HG02763 (cell line): Measurements from ENCODE around the gene SBNO1.
"Not testable (repeated sequence)": the region's sequence is repeated elsewhere in the genome, so short reads cannot be mapped to it uniquely, and the experiment has no call there.

Experiments
- ATAC-seq: cut with Tn5 transposase; IDR thresholded peaks from one replicate; pipeline ENCODE4 v1.9.1; 2021; ENCODE audit warnings: mild to moderate bottlenecking, moderate library complexity; ENCODE audit not compliant: unreplicated experiment

The SBNO1 gene

DNA sequence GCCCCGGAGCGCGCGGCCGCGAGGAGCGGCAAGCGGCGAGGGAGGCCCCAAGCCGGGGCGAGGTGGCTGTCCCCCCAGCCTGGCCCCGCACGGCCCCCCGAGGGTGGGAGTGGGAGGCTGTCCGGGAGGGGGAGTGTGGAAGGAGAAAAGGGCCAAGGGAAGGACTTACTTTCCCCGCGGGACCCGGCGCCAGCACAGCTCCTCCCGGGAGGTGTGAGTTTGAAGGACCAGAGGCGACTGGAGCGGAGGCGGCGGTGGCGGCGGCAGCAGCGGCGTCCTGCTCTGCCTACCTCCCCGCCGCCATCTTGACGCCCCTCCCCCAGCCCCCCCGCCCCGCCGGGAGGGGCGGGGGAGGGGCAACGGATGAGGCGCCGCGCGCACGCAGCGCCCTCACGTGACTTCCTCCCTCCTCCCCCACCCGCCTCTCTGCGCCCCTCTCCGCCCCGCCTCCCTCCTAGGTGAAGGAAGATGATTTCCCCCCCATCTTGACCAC lies at the start of gene SBNO1:
SBNO1 (minus strand) TSS at position 316 of the 493 bp plus-strand sequence. CDS start 14,406 bp downstream, outside the sequence.
- ATAC-seq = peak; percentile 52

DNA sequence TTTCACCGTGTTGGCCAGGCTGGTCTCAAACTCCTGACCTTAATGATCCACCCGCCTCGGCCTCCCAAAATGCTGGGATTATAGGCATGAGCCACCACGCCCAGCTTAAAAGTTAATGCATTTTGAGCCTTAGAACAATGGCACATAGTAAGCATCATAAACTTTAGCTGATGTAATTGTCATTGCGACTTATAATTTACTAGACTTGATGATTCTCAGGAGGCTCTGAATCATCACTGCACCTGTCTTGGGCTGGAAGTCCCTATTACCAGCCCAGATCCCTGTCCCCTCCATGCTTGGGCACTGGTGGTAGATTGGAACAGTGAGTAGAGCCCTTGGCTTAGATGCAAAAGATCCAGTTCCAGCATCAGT lies 45.4 kb upstream of the SBNO1 start:
- ATAC-seq = no peak

DNA sequence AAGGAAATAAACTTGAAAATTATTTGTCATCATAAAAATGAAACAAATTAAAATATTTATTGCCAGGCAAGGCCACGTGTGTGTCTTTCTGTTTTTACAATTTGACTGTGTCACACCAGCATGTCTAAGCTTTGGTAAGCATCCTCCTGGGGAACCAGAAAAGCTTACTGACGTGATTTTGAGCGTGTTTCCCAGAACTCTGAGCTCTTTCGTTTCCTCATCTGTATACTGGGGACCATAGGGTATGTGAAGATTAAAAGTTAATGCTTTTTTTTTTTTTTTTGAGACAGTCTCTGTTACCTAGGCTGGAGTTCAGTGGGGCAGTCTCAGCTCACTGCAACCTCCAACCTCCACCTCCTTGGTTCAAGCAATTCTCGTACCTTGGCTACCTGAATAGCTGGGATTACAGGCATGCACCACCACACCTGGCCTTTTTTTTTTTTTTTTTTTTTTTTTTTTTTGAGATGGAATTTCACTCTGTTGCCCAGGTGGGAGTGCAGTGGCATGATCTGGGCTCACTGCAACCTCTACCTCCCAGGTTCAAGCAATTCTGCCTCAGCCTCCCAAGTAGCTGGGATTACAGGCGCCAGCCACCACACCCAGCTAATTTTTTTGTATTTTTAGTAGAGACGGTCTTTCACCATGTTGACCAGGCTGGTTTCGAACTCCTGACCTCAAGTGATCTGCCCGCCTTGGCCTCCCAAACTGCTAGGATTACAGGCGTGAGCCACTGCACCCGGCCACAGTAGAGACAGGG lies 44.8 kb upstream of the SBNO1 start:
- not testable (repeated sequence) for ATAC-seq

DNA sequence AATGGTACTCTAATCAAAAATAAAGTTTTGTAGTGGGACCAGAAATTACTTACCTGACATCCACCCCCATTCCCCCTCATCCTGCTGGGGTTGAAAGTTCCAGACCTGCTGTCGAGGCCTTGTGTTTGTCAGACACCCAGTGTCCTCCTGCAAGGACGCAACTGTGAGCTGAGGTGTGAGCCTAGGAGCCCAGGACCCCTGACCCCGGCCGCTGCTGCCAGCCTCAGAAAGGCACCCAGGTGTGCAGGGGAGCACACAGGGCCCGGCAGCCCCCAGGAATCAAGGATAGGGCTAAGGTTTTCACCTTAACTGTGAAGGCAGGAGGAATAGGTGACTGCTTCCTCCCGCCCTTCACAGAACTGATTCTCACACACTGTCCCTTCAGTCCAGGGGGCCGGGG lies 44.0 kb upstream of the SBNO1 start:
- ATAC-seq = not testable (repeated sequence)

DNA sequence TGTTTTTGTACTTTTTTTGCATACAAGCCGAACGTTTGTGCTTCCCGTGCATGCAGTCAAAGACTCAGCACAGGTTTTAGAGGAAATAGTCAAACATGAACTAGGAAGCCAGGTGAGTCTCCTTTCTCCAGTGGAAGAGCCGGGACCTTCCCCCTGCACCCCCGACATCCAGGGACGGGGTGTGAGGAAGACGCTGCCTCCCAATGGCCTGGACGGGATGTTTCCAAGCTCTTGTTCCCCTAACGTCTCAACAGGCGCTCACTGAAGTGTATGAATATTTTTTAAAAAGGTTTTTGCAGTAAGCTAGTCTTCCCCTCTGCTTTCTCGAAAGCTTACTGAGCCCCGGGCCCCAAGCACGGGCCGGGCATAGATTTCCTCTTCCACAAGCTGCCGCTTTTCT lies 43.3 kb upstream of the SBNO1 start:
- not testable (repeated sequence) for ATAC-seq

DNA sequence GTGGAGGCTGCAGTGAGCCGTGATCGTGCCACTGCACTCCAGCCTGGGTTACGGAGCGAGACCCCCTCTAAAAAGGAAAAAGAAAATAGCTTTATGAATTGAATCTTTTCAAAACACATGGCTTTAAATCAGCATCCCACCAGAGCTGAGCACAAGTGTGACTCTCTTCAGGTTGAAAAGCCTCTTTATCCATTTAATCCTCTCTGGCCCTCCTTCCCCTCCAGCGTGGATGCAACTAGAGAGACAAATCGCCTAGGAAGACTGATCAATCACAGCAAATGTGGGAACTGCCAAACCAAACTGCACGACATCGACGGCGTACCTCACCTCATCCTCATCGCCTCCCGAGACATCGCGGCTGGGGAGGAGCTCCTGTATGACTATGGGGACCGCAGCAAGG lies 42.6 kb upstream of the SBNO1 start:
- ATAC-seq = not testable (repeated sequence)

DNA sequence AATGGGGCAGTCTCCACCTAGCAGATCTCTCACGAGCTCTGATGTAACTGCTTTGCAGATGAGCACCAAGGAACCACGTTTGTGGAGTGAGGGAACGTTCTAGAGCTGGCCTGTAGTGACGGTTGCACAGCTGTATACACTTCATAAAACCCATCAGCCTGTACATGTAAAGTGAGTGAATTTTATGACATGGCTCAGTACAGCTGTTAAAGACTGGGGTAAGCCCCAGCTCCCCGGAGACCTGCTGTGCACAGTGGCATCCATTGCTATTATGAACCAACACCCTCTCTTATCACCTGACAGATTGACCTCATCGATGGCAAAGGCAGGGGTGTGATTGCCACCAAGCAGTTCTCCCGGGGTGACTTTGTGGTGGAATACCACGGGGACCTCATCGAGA lies 39.9 kb upstream of the SBNO1 start:
- ATAC-seq = no peak

DNA sequence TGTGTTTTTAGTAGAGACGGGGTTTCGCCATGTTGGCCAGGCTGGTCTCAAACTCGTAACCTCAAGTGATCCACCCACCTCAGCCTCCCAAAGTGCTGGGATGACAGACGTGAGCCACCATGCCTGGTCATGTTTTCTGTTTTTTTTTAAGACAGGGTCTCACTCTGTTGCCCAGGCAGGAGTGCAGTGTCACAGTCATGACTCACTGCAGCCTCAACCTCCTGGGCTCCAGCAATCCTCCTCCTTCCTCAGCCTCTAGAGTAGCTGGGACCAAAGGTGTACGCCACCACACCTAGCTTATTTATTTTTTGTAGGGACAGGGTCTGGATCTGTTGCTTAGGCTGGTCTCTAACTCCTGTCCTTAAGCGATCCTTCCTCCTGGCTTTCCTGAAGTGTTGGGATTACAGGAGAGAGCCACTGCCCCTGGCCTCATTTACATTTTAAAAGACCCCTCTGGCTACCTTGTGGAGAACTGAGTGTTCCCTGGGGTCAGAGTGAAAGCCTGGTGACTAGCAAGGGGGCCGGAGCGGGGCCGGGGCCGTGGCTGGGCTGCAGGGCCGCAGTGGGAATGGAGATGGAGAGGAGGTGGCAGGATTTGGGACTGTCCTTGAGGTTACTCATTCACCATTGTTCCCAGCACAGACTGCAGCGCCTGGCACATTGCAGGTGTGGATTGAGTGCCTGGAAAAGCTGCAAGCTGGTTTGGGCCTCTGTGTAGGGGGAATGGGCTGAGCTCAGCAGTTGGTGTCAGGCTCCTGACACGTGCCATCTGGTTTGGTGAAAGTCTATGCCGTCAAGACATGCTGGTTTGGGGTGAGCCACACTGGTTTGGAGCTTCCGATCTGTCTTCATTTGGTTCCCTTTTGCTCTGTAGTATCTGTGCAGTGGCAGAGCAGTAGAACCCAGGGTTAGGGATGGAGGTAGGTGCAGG lies 37.4 kb upstream of the SBNO1 start:
- no peak for ATAC-seq

DNA sequence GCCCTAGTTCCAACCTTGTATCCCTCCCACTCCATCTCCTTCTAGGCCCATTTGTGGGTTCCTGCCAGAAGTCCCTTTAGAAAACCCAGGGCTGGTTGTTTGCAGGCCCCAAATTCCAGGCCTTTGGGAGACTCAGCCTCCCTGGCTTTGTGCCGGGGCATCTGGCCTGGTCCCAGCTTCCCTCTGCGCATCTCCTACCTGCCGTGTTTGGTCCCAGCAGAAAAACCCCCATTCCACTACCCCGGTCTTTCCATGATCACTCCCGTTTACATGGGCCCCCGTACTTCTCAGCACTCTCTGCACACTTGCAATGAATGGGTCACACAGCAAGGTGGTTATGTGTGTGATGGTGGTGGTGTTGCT lies 34.6 kb upstream of the SBNO1 start:
- ATAC-seq = no peak

DNA sequence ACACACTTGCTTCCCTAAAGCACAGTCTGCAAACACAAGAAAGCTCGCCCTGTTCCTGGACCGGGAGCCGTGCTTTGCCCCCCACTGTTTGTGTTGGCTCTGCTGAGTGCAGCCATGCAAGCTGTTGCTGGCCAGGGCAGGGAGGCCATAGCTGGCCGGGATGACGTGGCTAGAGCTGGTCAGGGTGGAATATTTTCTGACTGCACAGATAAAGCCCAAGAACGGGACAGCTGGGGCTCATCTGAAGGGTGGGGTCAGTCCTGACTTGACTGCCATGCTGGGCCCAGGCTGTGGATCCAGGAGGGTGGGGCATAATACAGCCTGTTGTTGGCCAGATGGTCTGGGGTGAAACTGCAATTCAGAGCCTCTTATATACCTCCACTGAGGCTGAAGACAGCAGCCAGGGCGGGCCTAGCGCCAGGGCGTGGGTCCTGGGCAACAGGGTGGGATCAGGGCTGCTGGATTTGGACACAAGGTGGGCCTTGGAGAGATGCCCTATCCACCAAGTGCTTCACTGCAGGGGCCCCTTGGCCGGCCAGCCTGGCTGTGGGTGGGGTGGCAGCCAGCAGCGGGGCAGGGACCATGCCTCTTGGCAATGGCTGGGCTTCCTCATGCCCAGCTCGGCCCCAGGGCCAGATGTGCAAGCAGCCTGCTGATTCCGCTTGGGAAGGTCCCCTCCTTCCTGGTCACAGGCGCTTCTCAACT lies 34.1 kb upstream of the SBNO1 start:
- ATAC-seq = no peak

DNA sequence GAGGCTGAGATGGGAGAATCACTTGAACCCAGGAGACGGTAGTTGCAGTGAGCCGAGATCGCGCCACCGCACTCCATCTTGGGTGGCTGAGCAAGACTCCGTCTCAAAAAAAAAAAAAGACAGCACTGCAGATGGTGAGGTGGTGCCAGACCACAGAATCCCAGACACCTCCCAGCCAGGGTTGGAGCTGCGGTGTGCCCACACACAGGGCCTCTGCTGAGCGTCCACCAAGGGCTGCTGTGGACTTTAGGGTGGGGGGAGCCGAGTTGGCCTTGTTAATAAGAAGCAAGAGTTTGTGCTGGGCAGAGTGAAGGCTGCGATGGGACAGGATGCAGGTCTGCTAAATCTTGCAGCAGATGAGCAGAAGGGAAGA lies 33.5 kb upstream of the SBNO1 start:
- ATAC-seq = no peak

DNA sequence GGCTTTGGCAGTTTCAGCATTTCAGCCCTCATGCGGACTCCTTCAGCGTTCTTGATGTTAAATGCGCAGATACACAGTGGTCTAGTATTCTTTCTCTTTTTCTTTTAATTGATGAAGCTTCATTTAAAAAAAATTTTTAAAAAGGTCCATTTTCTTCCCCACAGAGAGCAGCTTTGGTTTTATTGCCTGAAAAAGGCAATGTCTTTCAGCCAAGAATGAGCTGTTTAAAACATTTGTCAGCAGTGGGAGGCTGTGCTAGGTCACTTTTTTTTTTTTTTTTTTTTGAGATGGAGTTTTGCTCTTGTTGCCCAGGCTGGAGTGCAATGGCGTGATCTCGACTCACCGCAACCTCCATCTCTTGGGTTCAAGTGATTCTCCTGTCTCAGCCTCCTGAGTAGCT lies 32.8 kb upstream of the SBNO1 start:
- no peak for ATAC-seq

DNA sequence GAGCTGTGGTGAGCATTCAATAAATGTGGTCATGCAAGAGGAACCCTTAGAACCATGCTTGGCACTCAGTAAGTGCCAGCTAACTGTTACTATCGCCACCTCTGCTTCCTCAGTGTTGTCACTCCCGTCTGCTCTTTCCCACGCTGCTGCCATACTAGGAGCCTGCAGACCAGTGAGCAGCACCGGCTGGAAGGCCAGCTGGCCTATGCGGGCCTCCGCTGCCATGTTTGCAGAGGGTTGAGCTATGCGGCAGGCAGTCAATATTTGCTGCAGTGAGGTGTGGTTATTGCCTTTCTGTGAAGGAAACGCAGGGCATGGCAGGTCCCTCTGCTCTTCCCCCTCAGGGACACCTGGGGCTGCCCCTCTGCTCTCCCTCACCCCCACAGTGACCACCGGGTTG lies 32.3 kb upstream of the SBNO1 start:
- no peak for ATAC-seq

DNA sequence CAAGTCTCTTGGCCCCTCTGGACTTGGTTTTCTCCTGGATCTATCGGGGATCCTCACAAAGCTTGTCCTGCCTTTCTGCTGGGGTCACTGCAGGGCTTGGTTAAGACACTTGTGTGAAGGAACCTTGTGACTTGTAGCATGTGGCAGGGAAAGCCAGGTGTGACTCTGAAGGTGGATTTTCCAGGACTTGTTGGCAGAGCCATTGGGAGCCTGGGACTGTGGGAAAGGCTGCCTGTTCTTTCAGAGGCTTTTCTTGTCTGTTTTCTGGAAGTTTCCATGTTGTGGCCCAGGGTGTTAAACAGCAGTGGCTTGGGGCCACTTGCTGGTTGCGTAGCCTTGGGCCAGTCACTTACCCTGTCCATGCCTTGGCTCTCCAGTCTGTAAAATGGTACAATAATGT lies 31.9 kb upstream of the SBNO1 start:
- ATAC-seq = no peak

DNA sequence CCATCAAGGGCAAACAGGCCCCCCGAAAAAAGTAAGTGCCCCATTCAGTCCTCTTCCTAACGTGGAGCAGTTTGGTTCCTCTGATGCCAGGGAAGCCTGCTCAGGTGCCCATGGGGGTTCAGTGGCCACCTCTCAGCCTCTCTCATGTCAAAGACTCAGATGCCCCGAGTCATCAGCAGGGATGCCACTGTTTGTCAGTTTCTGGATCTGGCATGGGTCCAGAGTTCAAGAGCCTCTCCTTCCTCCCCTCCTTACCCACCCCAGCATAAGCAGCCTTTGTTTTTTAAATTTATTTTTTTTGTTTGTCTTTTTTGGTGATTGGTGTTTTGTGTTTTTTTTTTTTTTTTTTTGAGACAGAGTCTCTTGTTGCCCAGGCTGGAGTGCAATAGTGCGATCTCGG lies 30.6 kb upstream of the SBNO1 start:
- ATAC-seq = no peak

DNA sequence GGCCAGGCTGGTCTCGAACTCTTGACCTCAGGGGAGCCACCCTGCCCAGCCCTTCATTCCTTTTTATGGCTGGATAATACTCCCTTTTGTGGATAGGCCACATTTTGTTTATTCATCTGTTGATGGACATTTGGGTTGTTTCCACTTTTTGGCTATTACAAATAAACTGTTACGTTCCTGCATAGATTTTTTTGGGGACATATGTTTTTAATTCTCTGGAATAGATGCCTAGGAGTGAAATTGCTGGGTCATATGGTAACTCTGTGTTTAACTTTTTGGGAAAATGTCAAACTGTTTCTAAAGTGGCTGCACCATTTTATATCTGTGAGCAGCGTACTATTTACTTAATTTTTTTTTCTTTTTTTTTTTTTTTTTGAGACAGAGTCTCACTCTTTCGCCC lies 29.1 kb upstream of the SBNO1 start:
- ATAC-seq = no peak

DNA sequence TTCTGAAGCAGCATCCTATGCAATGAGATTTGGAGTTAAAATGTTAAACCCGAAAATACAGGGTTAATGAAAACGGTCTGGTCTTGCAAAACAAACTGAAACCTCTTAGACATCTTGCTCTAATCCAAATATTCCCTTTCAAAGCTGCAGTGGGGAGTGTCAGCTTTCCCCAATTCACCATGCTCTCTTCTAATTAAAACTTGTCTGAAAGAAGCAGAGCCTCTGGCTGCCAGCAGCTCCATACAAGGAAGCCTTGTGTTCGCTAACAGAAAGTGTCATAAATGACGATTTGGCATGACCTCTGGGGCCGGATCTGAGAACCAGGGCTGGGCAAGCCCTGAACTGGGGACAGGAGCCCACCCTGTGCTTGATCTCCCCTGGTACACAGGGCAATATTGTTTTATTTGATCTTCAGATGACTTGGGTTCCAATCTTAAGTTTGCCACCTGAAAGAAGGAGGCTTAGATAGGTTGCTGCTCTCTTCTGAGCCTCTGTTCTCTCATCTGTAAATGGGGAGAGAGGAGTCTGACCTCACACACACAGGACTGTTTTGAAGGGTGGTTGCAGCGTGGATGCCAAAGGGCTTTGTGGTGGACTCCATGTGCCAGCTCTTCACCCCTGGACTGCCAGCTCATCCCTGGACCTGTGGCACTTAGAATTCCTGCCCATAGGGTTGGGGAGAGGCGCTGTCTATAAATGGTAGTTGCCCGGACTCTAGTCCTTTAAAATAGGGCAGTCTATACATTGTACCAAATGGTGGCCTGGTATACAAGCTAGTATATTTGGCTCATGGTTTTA lies 27.1 kb upstream of the SBNO1 start:
- no peak for ATAC-seq

DNA sequence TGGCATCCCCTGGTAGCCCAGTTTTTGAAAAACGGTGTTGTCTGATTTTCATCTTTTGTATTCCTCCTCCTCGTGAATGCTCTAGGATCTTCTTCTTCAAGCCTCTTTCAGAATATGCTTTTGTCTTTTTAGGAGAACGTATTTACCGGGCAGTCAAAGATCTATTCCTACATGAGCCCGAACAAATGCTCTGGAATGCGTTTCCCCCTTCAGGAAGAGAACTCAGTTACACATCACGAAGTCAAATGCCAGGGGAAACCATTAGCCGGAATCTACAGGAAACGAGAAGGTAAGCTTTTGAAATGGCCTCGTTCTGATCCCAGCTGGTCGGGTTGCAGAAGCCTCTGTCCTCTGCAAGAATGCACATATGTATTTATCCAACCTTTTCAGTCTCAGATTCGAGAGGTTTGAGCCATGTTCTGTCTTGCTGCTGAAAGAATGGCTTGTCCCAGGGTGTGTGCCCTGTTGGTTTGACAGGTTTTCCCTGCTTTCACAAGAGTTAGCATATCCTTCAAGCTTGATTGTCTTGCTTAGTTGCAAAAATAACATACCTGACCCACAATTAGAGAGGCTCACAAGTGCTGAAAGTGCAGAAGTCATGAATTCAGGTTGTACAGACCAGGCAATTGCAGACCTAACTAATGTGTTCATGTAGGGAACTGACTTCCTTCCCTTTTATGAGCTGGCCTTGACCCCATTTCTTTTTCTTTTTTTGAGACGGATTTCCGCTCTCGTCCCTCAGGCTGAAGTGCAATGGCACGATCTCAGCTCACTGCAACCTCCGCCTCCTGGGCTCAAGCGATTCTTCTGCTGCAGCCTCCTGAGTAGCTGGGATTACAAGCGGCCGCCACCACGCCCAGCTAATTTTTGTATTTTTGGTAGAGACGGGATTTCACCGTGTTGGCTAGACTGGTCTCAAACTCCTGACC lies 26.1 kb upstream of the SBNO1 start:
- ATAC-seq = no peak

DNA sequence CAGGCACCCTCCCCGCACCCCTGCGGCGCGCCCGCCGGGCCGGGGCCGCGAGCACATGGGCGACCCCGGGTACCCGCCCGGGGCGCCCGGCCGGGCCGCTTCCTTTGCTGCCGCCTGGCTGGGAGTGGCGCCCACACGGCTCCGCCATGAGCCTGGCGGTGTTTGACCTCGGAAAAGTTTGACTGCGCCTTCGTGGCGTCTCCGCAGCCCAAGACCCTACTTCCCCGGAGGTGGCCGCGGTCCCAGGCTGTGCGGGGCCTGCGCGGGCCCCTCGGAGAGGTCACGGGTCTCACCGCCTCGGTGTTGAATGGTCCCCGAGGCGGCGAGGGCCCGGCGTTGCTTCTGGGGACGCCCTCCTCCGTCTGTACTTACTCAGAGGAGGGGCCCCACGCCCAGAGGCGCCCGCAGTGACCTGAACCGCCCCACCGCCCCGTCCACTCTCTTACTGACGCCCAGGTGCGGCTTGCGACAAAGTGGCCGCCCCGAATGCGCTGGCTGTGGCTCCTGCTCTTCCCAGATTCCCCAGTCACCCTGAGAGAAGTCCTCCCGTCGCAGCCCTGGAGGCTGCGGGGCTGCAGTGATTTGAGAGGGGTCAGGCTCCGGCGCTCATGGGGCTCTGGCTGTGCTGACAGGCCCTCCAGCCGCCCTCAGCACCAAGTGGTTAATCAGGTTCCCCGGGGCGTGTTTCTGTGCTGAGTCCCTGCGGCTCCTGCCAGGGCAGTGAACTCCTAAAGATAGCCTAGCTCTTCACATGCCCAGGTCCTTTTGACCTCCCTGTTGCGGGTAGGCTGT lies 25.1 kb upstream of the SBNO1 start:
- ATAC-seq = peak; percentile 17
